KMS-11 (cell line): ENCODE measurements around the gene C2CD2.

Experiments used
- H2AFZ ChIP-seq: fragments of 200-600 bp; sonication (generic); 2 replicates; pipeline ENCODE4 v1.6.1; 2016; ENCODE audit warnings: antibody characterized with exemption, mixed run types, low read depth
- H3K27ac ChIP-seq: fragments of 200-600 bp; sonication (generic); 2 replicates; pipeline ENCODE4 v1.6.1; 2016; ENCODE audit warnings: mild to moderate bottlenecking, mixed run types
- H3K27me3 ChIP-seq: fragments of 200-600 bp; sonication (generic); 2 replicates; pipeline ENCODE4 v1.6.1; 2017; ENCODE audit warnings: mild to moderate bottlenecking, low read depth, mixed run types, moderate library complexity; ENCODE audit not compliant: insufficient read depth
- H3K36me3 ChIP-seq: fragments of 200-600 bp; sonication (generic); 2 replicates; pipeline ENCODE4 v1.6.1; 2017; ENCODE audit warnings: mild to moderate bottlenecking, mixed run types; ENCODE audit not compliant: insufficient read depth
- H3K4me1 ChIP-seq: fragments of 200-600 bp; sonication (generic); 2 replicates; pipeline ENCODE4 v1.6.1; 2016; ENCODE audit warnings: mild to moderate bottlenecking, low read depth, mixed run types; ENCODE audit not compliant: poor library complexity, severe bottlenecking
- H3K4me2 ChIP-seq: fragments of 200-600 bp; sonication (generic); 2 replicates; pipeline ENCODE4 v1.7.0; 2016; ENCODE audit warnings: mild to moderate bottlenecking, mixed run types
- H3K4me3 ChIP-seq: fragments of 200-600 bp; sonication (generic); IDR thresholded peaks from 2 replicates; pipeline ENCODE4 v1.6.1; 2017; ENCODE audit warnings: low read depth, low read length, mixed read lengths; ENCODE audit not compliant: insufficient read depth
- H3K79me2 ChIP-seq: fragments of 200-600 bp; sonication (generic); 2 replicates; pipeline ENCODE4 v1.6.1; 2016; ENCODE audit warnings: low read depth, mixed run types; ENCODE audit not compliant: insufficient read depth
- H3K9ac ChIP-seq: fragments of 200-600 bp; sonication (generic); 2 replicates; pipeline ENCODE4 v1.6.1; 2016; ENCODE audit warnings: mild to moderate bottlenecking, mixed run types
- H4K20me1 ChIP-seq: fragments of 200-600 bp; sonication (generic); 2 replicates; pipeline ENCODE4 v1.6.1; 2016; ENCODE audit warnings: mild to moderate bottlenecking, mixed run types; ENCODE audit not compliant: insufficient read depth
- CTCF ChIP-seq: fragments of 200-600 bp; sonication (generic); conservative IDR thresholded peaks from 2 replicates; pipeline ENCODE4 v1.6.1; 2017; ENCODE audit warnings: low read depth, mild to moderate bottlenecking, antibody characterized with exemption, low read length, moderate library complexity, mixed read lengths

The C2CD2 gene

GRCh38 chr21:41953831-41954653 is at the start of gene C2CD2:
TSS of gene C2CD2 (minus strand) at chr21:41954018. CDS start at chr21:41953648, 370 bp downstream.
- Histone ChIP-seq H3K9ac (peak within 1 kb of the TSS; percentile 35; the same call in 1 of the 2 replicates), H2AFZ (peak within 1 kb of the TSS; percentile 71; the same call in 1 of the 2 replicates), H3K27ac (peak within 1 kb of the TSS; percentile 32; the same call in 1 of the 2 replicates), H3K36me3 (no peaks in the 10 kb centered on the region), H3K79me2 (no peaks in the 10 kb centered on the region), H4K20me1 (no peaks in the 10 kb centered on the region), H3K4me2 (peak within 1 kb of the TSS; percentile 13; the same call in 1 of the 2 replicates), H3K4me3 (no peak within 1 kb of the TSS), H3K4me1 (no peaks in the 10 kb centered on the region), H3K27me3 (no peaks in the 10 kb centered on the region)
- TF ChIP-seq CTCF = no peak

- TF ChIP-seq CTCF = no peak
- no peak overlapping the region for H2AFZ ChIP-seq
- H3K4me2 ChIP-seq = no peak overlapping the region
- H3K4me3 ChIP-seq = no peak overlapping the region
- H4K20me1 ChIP-seq = no peaks in the 10 kb centered on the region
- H3K9ac ChIP-seq = no peak overlapping the region
- no peaks in the 10 kb centered on the region for H3K27me3 ChIP-seq
- H3K27ac ChIP-seq = no peak overlapping the region
- H3K79me2 ChIP-seq = peaks cover 52% of the 10 kb centered on the region
- peaks cover 6% of the 10 kb centered on the region; the same call in 1 of the 2 replicates for H3K36me3 ChIP-seq
- H3K4me1 ChIP-seq = peaks cover 12% of the 10 kb centered on the region
These were observed 49.2 kb upstream of the C2CD2 start for GRCh38 chr21:42003051-42003461.

GRCh38 chr21:42002421-42002958 is 48.7 kb upstream of the C2CD2 start:
- Histone ChIP-seq H3K79me2 (peaks cover 46% of the 10 kb centered on the region), H4K20me1 (no peaks in the 10 kb centered on the region), H3K4me2 (no peak overlapping the region), H3K27ac (no peak overlapping the region), H3K36me3 (peaks cover 6% of the 10 kb centered on the region; the same call in 1 of the 2 replicates), H3K9ac (no peak overlapping the region), H3K27me3 (no peaks in the 10 kb centered on the region), H3K4me3 (no peak overlapping the region), H2AFZ (no peak overlapping the region), H3K4me1 (peaks cover 11% of the 10 kb centered on the region)
- no peak for TF ChIP-seq CTCF

GRCh38 chr21:42001781-42002180 is 48.0 kb upstream of the C2CD2 start:
- Histone ChIP-seq H3K27me3 (no peaks in the 10 kb centered on the region), H3K4me1 (peaks cover 4% of the 10 kb centered on the region), H2AFZ (no peak overlapping the region), H3K27ac (no peak overlapping the region), H3K4me2 (no peak overlapping the region), H3K36me3 (peaks cover 6% of the 10 kb centered on the region; the same call in 1 of the 2 replicates), H3K9ac (no peak overlapping the region), H3K79me2 (peaks cover 39% of the 10 kb centered on the region), H4K20me1 (no peaks in the 10 kb centered on the region), H3K4me3 (no peak overlapping the region)
- TF ChIP-seq CTCF = no peak
